ENCODE measurements around the gene FTL. TPM values are rescaled to one million over a fixed set of nuclear protein-coding genes. Genes with fewer than 3 reads are reported as not detected.

FTL gene
- total RNA-seq, 1 donor from 2014 or later: 7,736 TPM

DNA sequence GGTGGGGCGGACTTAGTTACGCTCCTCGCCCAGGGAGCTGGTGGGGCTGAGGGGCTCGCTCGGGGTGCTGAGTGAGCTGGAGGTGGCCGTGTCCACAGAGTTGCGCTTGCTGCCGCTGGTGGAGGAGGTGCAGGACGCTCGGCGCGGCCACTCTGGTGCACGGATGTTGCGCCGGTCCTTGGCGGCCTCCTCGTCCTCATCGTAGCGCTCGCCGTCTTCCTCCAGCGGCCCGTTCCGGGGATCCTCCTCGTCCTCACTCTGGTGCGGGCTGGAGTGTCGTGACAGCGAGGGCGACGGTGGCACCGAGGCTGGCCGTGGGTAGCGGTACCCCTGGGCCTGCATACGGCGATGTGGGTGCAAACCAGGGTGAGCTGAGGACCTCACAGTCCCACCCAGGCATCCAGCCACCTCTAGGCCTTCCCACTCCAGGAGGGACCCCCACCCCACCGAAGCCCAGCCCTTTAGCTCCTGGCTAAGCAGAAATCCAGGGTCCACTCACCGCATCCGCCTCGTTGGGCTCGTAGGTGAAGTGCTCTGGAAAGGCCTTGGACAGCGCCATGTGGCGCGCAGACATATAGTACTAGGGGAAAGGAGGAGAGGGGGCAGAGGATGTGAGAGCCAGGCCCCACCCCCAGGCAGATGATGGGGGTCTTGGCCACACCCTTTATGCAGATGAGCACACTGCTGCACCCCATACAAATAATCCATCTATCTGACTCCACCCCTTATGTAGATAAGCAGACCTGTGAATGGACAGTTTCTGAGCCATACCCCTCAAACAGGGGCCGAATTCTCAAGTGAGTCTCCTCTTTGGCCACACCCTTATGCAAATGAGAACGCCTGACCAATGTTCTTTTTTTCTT lies 4.4 kb downstream of the FTL start:
- Histone ChIP-seq H3K4me1 (peaks cover 9 to 21% of the 10 kb centered on the region in 2 donors), H3K4me3 (no peak overlapping the region), H3K27me3 (no peaks in the 10 kb centered on the region), H3K36me3 (peaks cover 52 to 65% of the 10 kb centered on the region in 2 donors), H3K9me3 (no peaks in the 10 kb centered on the region), H3K27ac (peak overlapping the region; percentile 45 to 96)
- DNase-seq (ENCODE audit: low spot score in 2 of 2): no peak
- TF ChIP-seq, protein P1, sequence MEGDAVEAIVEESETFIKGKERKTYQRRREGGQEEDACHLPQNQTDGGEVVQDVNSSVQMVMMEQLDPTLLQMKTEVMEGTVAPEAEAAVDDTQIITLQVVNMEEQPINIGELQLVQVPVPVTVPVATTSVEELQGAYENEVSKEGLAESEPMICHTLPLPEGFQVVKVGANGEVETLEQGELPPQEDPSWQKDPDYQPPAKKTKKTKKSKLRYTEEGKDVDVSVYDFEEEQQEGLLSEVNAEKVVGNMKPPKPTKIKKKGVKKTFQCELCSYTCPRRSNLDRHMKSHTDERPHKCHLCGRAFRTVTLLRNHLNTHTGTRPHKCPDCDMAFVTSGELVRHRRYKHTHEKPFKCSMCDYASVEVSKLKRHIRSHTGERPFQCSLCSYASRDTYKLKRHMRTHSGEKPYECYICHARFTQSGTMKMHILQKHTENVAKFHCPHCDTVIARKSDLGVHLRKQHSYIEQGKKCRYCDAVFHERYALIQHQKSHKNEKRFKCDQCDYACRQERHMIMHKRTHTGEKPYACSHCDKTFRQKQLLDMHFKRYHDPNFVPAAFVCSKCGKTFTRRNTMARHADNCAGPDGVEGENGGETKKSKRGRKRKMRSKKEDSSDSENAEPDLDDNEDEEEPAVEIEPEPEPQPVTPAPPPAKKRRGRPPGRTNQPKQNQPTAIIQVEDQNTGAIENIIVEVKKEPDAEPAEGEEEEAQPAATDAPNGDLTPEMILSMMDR (IDR thresholded peaks at IDR 0.05): no peak
- intact Hi-C loops (cut with DNase I): loop anchor here (2.0 kb wide), 2 partner anchors 15 to 175 kb away; partner anchors contain the start of gene BAX

DNA sequence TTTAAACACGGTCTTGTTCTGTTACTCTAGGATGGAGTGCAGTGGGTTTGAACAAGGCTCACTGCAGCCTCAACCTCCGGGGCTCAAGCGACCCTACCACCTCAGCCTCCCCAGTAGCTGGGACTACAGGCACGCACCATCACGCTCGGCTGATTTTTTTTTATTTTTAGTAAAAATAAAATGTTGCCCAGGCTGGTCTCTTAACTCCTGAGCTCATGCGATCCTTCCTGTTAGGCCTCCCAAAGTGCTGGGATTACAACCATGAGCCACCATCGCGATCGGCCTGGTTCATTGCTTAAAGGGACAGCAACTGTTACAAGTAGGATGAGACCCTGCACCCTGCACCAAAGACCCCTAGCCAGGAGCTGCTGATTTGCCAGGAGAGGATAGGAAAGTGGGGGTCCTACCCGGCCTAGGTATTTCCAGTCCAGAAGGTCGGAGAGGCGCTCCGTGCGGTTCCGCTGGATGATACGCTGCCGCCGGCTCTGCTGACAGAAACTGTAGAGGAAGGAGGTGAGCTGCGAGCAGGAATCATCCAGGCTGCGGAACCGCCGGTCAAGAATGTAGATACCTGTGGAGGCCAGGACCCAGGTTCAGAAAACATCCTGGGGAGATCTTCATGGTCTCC lies 5.1 kb downstream of the FTL start:
- Histone ChIP-seq H3K27me3 (no peaks in the 10 kb centered on the region), H3K9me3 (no peaks in the 10 kb centered on the region), H3K4me3 (no peak overlapping the region), H3K4me1 (peaks cover 9 to 18% of the 10 kb centered on the region in 2 donors), H3K27ac (peak overlapping the region in 1 of 2 donors; percentile 96), H3K36me3 (peaks cover 53 to 70% of the 10 kb centered on the region in 2 donors)
- intact Hi-C loops (cut with DNase I): no loop called here
- DNase-seq (ENCODE audit: low spot score in 2 of 2): no peak
- TF ChIP-seq, protein P1 (IDR thresholded peaks at IDR 0.05): no peak

DNA sequence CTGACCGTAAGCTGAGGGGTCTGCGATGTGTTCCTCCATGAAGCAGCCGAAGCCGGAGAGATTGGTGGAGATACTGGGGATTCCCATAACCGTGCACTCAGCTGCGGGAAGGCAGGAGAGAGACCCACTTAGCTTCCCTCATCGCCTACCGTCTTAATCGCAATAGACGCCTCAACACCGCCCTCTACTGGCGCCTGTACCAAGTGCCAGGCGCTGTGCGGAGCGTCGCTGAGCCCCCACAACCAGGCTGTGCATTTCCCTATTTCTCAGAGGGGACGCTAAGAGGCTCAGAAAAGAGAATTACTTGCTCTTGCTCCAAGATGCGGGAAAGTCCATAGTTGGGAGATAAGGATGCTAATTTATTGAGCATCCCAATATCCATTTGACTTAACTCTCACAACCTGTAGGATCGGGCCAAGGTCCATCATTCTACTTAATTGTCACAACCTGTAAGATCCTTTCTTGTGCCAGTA lies 5.8 kb downstream of the FTL start:
- TF ChIP-seq, protein P1 (IDR thresholded peaks at IDR 0.05): peak; percentile 91 to 93 (median 91)
- no peaks in the 10 kb centered on the region for H3K27me3 ChIP-seq
- H3K9me3 ChIP-seq: no peaks in the 10 kb centered on the region
- peaks cover 52 to 73% of the 10 kb centered on the region in 2 donors for H3K36me3 ChIP-seq
- intact Hi-C loops (cut with DNase I): no loop called here
- DNase-seq (ENCODE audit: low spot score in 2 of 2): peak in 1 of 2 donors; percentile 86
- peaks cover 9 to 18% of the 10 kb centered on the region in 2 donors for H3K4me1 ChIP-seq
- H3K27ac ChIP-seq: peak overlapping the region in 1 of 2 donors; percentile 53
- no peak overlapping the region for H3K4me3 ChIP-seq

DNA sequence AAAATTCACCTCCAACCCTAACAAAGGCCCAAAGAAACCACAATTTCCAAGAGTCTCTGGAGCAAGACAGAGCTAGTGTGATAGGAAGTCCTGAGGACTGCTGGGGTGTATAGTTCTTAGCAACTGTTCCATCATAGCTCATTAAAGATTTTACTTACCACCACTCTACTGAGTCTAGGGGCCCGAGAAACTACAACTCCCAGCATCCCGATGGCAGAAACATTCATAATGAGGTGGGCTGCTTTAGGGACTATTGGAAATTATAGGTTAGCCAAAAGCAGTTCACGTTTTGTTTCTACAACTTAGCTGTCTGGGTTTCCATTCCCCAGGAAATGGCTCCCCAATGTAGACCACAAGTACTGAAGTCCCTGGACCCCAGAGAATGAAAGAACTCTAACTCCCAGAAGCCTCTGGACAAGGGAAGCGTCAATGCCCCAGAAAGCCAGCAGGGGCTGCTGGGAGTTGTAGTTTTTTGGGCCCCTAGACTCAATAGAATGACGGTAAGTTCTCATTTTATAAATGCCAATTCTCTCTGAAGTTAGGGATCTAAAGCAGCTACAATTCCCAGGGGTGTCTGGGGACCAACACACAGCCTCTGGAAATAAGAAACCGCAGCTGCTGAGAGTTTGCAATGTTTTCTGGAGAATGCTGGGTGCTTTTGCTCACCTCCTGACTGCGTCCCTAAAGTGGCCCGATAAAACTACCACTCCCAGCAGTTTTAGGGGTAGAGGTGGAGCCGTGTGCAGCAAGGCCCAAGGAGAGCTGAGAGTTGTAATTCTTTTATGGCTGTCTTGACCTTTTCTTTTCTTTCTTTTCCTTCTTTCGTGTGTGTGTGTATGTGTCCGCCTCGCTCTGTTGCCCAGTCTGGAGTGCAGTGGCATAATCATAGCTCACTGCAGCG lies 11.1 kb downstream of the FTL start:
- Histone ChIP-seq H3K27me3 (no peaks in the 10 kb centered on the region), H3K36me3 (peaks cover 31 to 53% of the 10 kb centered on the region in 2 donors), H3K4me1 (peaks cover 0 to 15% of the 10 kb centered on the region in 2 donors), H3K4me3 (no peak overlapping the region), H3K27ac (peak overlapping the region; percentile 14 to 93), H3K9me3 (no peaks in the 10 kb centered on the region)
- DNase-seq (ENCODE audit: low spot score in 2 of 2): no peak
- TF ChIP-seq, protein P1 (IDR thresholded peaks at IDR 0.05): no peak
- intact Hi-C loops (cut with DNase I): loop anchor here (5.0 kb wide), 1 partner anchor 339 kb away; the partner anchor contains the start of gene DBP

DNA sequence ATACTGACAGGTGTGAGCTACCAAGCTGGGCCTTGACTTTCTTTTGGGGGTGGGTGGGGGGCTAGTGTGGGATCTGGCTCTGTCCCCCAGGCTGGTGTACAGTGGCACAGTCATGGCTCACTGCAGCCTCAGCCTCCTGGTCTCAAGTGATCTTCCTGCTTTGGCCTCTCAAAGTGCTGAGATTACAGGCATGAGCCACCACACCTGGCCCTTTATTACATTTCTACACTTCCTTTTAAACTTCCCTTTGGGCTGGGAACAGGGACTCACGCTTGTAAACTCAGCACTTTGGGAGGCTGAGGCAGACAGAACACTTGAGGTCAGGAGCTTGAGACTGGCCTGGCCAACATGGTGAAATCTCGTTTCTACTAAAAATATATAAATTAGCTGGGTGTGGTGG lies 12.0 kb downstream of the FTL start:
- H3K4me3 ChIP-seq: no peak overlapping the region
- peak overlapping the region; percentile 86 to 93 for H3K27ac ChIP-seq
- peaks cover 0 to 15% of the 10 kb centered on the region in 2 donors for H3K4me1 ChIP-seq
- TF ChIP-seq, protein P1 (IDR thresholded peaks at IDR 0.05): no peak
- H3K27me3 ChIP-seq: no peaks in the 10 kb centered on the region
- intact Hi-C loops (cut with DNase I): loop anchor here (5.0 kb wide), 1 partner anchor 340 kb away; the partner anchor contains the start of gene DBP
- H3K9me3 ChIP-seq: no peaks in the 10 kb centered on the region
- DNase-seq (ENCODE audit: low spot score in 2 of 2): no peak
- H3K36me3 ChIP-seq: peaks cover 37 to 54% of the 10 kb centered on the region in 2 donors
